Hindlimb muscle (tissue), 1 donor: Measurements from ENCODE around the gene IFNAR1. TPM values are rescaled to one million over a fixed set of nuclear protein-coding genes. Genes with fewer than 3 reads are reported as not detected.
"Not testable (repeated sequence)": the region's sequence is repeated elsewhere in the genome, so short reads cannot be mapped to it uniquely, and the experiment has no call there.

ENCODE experiments used
- DNase-seq: peaks from one replicate; pipeline ENCODE4 v3.0.0-alpha.2; 2013
- polyA plus RNA-seq: library from polyadenylated mRNA; unstranded; fragments of 120-200 nt; gene quantifications from one replicate; pipeline ENCODE4 v1.2.1, GENCODE V29; 2013; ENCODE audit not compliant: insufficient read length

Gene IFNAR1
- polyA plus RNA-seq, 1 donor = 24.3 TPM

GRCh38 chr21:33378081-33378480 lies 53.3 kb downstream of the IFNAR1 start:
- no peak for DNase-seq

GRCh38 chr21:33379934-33380333 lies 55.2 kb downstream of the IFNAR1 start:
- not testable (repeated sequence) for DNase-seq

GRCh38 chr21:33380483-33380998 lies 55.8 kb downstream of the IFNAR1 start:
- DNase-seq = peak; percentile 53

- not testable (repeated sequence) for DNase-seq
Observed at GRCh38 chr21:33381381-33381780, 56.6 kb downstream of the IFNAR1 start.

- DNase-seq = peak; percentile 46
Observed at GRCh38 chr21:33383056-33383888, 58.5 kb downstream of the IFNAR1 start.

- DNase-seq = no peak
Observed at GRCh38 chr21:33384841-33385331, 60.1 kb downstream of the IFNAR1 start.

GRCh38 chr21:33386222-33386784 lies 61.5 kb downstream of the IFNAR1 start:
- no peak for DNase-seq

GRCh38 chr21:33387294-33387693 lies 62.5 kb downstream of the IFNAR1 start:
- no peak for DNase-seq

GRCh38 chr21:33388188-33388587 lies 63.4 kb downstream of the IFNAR1 start:
- DNase-seq = no peak

- no peak for DNase-seq
Observed at GRCh38 chr21:33390479-33390878, 65.7 kb downstream of the IFNAR1 start.

- DNase-seq = no peak
Observed at GRCh38 chr21:33391656-33392055, 66.9 kb downstream of the IFNAR1 start.

- DNase-seq = no peak
Observed at GRCh38 chr21:33392284-33392985, 67.7 kb downstream of the IFNAR1 start.

GRCh38 chr21:33393348-33393747 lies 68.6 kb downstream of the IFNAR1 start:
- DNase-seq = no peak

GRCh38 chr21:33394260-33394659 lies 69.5 kb downstream of the IFNAR1 start:
- DNase-seq = no peak

- no peak for DNase-seq
Observed at GRCh38 chr21:33395891-33396331, 71.1 kb downstream of the IFNAR1 start.

GRCh38 chr21:33396436-33396835 lies 71.7 kb downstream of the IFNAR1 start:
- DNase-seq = no peak

- DNase-seq = no peak
Observed at GRCh38 chr21:33396951-33397350, 72.2 kb downstream of the IFNAR1 start.

- DNase-seq = no peak
Observed at GRCh38 chr21:33397717-33398116, 72.9 kb downstream of the IFNAR1 start.

GRCh38 chr21:33398361-33398760 lies 73.6 kb downstream of the IFNAR1 start:
- no peak for DNase-seq

GRCh38 chr21:33401630-33401992 lies 76.8 kb downstream of the IFNAR1 start:
- no peak for DNase-seq

GRCh38 chr21:33402001-33402979 lies 77.5 kb downstream of the IFNAR1 start:
- peak; percentile 76 for DNase-seq
